Ascending aorta (tissue), 2 donors: ENCODE data around the gene SNX20. TPM values are rescaled to one million over a fixed set of nuclear protein-coding genes. Genes with fewer than 3 reads are reported as not detected.

Experiments used
- DNase-seq, 2 donors: peaks; one replicate each; pipeline ENCODE4 v3.0.0-alpha.2; 2019; ENCODE audit warnings: low spot score in 2 of 2
- H3K27ac ChIP-seq, 2 donors: fragments of 200-600 bp; sonication (generic); one replicate each; pipeline ENCODE4 v1.5.1; 2016 to 2017; ENCODE audit warnings: mild to moderate bottlenecking in 1 of 2
- H3K27me3 ChIP-seq: fragments of 200-600 bp; sonication (generic); one replicate; pipeline ENCODE4 v1.5.1; 2017
- H3K36me3 ChIP-seq, 2 donors: fragments of 200-600 bp; sonication (generic); one replicate each; pipeline ENCODE4 v1.5.1; 2016
- H3K4me1 ChIP-seq, 2 donors: fragments of 200-600 bp; sonication (generic); one replicate each; pipeline ENCODE4 v1.5.1; 2016 to 2017; ENCODE audit warnings: mild to moderate bottlenecking in 1 of 2
- H3K4me3 ChIP-seq, 2 donors: fragments of 200-600 bp; sonication (generic); one replicate each; pipeline ENCODE4 v1.5.1; 2016 to 2017; ENCODE audit warnings: mild to moderate bottlenecking in 1 of 2
- H3K9me3 ChIP-seq, 2 donors: fragments of 200-600 bp; sonication (generic); one replicate each; pipeline ENCODE4 v1.5.1; 2016
- intact Hi-C: fragments of 100-400 bp; cut with DNase I; formaldehyde crosslinking; loops from one replicate; pipeline ENCODE4 v1.15.1; 2023
- total RNA-seq: library from RNA; depleted of rRNA; stranded (reverse); fragments of >200 nt; gene quantifications from one replicate; pipeline ENCODE4 v1.1.0, GENCODE V29; 2016
- TF ChIP-seq, protein P1 (sequence below), 3 experiments: fragments of 200-600 bp in 2 of 3; fragments of 450-650 bp in 1 of 3; sonication (generic) in 2 of 3; IDR thresholded peaks; one replicate each; pipeline ENCODE4 v1.5.1; 2016 to 2019; ENCODE audit warnings: antibody characterized with exemption in 3 of 3, mild to moderate bottlenecking in 1 of 3, moderate library complexity in 1 of 3

The SNX20 gene
- total RNA-seq, 1 donor from 2014 or later = 3.2 TPM

DNA sequence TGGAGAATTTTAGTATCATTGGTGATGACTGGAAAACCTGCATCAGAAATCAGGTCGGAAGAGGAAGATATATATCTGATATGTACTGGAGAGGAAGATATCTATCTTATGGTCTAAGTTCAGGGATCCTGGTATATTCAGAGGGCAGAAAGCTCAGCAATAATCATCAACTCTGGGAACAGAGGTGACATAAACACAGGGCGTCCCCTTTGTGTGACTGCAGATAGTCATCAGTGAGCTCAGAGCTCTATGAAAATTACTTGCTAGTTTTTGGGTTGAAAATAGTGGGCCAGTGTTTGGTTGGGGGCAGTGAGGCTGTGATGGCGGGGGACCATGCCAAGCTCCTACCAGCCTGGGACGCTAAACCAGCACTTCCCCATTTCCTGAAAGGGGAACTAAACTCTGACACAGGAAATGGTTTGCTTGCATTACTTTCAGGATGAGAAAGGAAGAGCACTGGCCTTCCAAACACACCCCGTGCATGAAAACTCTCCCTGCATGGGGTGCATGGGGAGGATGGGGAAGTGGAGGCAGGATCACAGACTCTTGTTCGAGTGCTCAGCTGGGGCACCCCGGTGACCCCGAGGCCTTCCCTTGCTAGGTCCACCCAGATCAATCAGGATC, 28.1 kb upstream of the SNX20 start:
- Histone ChIP-seq H3K27ac (no peak overlapping the region), H3K27me3 (no peaks in the 10 kb centered on the region), H3K36me3 (no peaks in the 10 kb centered on the region), H3K4me1 (peaks cover 0 to 8% of the 10 kb centered on the region in 2 donors), H3K9me3 (peaks cover 0 to 6% of the 10 kb centered on the region in 2 donors), H3K4me3 (no peak overlapping the region)
- intact Hi-C loops = no loop called here
- TF ChIP-seq, protein P1, sequence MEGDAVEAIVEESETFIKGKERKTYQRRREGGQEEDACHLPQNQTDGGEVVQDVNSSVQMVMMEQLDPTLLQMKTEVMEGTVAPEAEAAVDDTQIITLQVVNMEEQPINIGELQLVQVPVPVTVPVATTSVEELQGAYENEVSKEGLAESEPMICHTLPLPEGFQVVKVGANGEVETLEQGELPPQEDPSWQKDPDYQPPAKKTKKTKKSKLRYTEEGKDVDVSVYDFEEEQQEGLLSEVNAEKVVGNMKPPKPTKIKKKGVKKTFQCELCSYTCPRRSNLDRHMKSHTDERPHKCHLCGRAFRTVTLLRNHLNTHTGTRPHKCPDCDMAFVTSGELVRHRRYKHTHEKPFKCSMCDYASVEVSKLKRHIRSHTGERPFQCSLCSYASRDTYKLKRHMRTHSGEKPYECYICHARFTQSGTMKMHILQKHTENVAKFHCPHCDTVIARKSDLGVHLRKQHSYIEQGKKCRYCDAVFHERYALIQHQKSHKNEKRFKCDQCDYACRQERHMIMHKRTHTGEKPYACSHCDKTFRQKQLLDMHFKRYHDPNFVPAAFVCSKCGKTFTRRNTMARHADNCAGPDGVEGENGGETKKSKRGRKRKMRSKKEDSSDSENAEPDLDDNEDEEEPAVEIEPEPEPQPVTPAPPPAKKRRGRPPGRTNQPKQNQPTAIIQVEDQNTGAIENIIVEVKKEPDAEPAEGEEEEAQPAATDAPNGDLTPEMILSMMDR (IDR thresholded peaks at IDR 0.05) = no peak
- DNase-seq = no peak

DNA sequence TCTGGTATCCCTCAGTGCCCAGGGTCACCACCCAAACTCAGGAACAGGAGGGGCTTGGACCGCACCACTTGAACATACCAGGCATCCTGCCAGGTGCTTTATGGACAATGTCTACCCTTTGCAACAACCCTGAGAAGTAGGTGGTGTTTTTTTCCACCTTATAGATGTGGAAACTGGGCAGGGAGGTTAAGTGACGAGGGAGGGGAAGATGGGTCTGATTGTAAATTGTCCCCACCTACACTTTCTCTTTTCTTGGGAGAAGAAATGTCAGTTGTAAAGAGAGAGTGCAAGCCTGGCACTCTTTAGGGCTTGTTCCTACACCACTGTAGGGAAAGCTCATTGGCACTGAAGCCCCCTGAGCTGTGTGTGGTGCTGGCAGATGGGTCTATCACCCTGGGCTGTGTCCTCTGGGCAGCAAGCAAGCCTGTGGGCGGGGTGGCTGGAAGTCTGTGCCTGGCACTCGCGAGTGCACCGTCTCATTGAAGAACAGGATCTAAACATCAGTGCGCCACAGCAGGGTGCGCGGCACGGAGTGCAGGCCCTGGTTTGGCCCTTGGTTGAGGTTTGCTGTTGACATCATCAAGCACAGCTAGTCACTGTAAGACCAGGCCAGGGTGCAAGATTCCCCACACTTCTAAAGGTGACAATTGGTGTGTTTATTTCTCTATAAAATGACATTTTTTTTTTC, 27.4 kb upstream of the SNX20 start:
- TF ChIP-seq, protein P1 (IDR thresholded peaks at IDR 0.05) = no peak
- no peak overlapping the region for H3K27ac ChIP-seq
- intact Hi-C loops = no loop called here
- no peaks in the 10 kb centered on the region for H3K27me3 ChIP-seq
- H3K4me1 ChIP-seq = peaks cover 0 to 8% of the 10 kb centered on the region in 2 donors
- no peaks in the 10 kb centered on the region for H3K36me3 ChIP-seq
- peaks cover 0 to 12% of the 10 kb centered on the region in 2 donors for H3K9me3 ChIP-seq
- no peak overlapping the region for H3K4me3 ChIP-seq
- DNase-seq = no peak

DNA sequence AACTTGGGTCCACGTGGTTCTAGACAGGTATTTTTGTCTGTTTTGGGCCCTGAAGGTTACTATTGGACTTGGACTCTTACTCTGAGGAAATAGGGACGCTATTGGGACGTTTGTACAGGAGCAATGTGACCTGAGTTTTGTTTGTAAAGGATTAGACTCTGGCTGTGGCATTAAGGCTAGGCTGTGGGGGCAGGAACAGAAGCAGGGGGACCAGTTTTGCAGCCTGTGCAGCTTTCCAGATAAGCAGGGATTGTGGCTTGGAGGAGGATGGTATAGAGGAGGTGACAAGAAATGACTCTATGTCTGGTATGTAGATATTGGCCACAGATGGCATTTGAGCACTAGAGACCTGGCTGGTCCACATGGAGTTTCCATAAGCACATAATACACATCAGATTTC, 25.1 kb upstream of the SNX20 start:
- no peak for DNase-seq
- H3K27me3 ChIP-seq = no peaks in the 10 kb centered on the region

DNA sequence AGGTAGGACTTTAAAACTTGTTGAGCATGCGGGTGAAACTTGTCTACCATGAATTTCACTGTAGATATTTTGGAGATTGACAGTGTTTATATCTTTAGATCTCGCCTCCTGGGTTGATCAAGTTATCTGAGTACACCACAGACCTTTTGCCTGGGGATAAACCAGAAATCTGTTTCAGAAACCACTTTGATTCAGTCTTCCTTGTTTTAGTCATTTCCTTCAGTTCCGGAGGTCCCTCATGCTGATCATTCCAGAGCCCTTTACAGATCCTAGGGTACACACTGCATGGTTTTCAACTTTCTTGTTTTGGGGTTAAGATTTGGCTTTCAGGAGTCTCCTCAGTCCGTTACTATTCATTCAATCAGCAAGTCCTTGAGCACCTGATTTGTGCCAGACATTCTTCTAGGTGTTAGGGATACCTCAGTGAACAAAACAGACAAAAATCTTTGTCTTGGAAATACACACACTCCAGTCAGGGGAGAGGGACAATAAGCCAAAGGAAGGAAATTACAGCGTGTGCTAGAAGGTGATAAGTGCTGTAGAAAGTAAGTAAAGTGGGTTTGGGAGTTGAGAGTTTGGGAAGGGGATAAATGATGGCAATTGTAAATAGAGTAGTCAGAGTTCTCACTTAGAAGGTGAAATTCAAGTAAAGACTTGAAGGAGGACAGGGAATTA, 24.5 kb upstream of the SNX20 start:
- H3K27me3 ChIP-seq = no peaks in the 10 kb centered on the region
- H3K4me1 ChIP-seq = no peaks in the 10 kb centered on the region
- TF ChIP-seq, protein P1 (IDR thresholded peaks at IDR 0.05) = no peak
- H3K36me3 ChIP-seq = no peaks in the 10 kb centered on the region
- intact Hi-C loops = no loop called here
- H3K9me3 ChIP-seq = peaks cover 0 to 12% of the 10 kb centered on the region in 2 donors
- no peak overlapping the region for H3K4me3 ChIP-seq
- H3K27ac ChIP-seq = no peak overlapping the region
- no peak for DNase-seq

More for the DNA sequence above, 25.1 kb upstream of the SNX20 start:
- intact Hi-C loops = no loop called here
- peaks cover 0 to 12% of the 10 kb centered on the region in 2 donors for H3K9me3 ChIP-seq
- H3K27ac ChIP-seq = no peak overlapping the region
- no peaks in the 10 kb centered on the region for H3K4me1 ChIP-seq
- TF ChIP-seq, protein P1 (IDR thresholded peaks at IDR 0.05) = no peak
- H3K36me3 ChIP-seq = no peaks in the 10 kb centered on the region
- H3K4me3 ChIP-seq = no peak overlapping the region

DNA sequence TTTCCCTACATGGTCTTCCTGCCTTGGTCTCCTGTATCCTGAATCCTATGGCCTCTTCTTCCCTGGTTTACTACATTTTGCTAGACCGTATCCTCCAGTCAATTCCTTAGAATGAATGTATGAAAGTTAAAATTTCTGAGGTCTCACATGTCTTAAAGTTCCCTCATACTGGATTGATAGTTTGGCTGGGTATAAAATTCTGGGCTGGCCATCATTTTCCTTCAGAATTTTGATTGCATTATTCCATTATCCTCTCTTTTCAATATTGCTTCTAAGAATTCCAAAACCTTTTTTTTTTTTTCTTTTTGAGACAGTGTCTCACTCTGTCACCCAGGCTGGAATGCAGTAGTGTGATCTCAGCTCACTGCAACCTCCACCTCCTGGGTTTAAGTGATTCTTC, 23.1 kb upstream of the SNX20 start:
- Histone ChIP-seq H3K27ac (no peak overlapping the region), H3K36me3 (no peaks in the 10 kb centered on the region), H3K9me3 (peaks cover 0 to 12% of the 10 kb centered on the region in 2 donors), H3K4me3 (no peak overlapping the region), H3K27me3 (no peaks in the 10 kb centered on the region), H3K4me1 (no peaks in the 10 kb centered on the region)
- TF ChIP-seq, protein P1 (IDR thresholded peaks at IDR 0.05) = no peak
- no peak for DNase-seq
- intact Hi-C loops = no loop called here
